GM12891 (cell line): ENCODE data around the gene GDAP2.

Source experiments
- POLR2A ChIP-seq: IDR thresholded peaks from 2 replicates; pipeline ENCODE4 v1.6.1; 2011; ENCODE audit warnings: low read depth, low read length, control low read depth
- POLR2AphosphoS5 ChIP-seq: IDR thresholded peaks from 2 replicates; pipeline ENCODE4 v1.6.1; 2011; ENCODE audit warnings: low read depth, low read length, control low read depth
- SPI1 ChIP-seq: IDR thresholded peaks from 2 replicates; pipeline ENCODE4 v1.6.1; 2011; ENCODE audit warnings: low read depth, low read length, control low read depth

DNA sequence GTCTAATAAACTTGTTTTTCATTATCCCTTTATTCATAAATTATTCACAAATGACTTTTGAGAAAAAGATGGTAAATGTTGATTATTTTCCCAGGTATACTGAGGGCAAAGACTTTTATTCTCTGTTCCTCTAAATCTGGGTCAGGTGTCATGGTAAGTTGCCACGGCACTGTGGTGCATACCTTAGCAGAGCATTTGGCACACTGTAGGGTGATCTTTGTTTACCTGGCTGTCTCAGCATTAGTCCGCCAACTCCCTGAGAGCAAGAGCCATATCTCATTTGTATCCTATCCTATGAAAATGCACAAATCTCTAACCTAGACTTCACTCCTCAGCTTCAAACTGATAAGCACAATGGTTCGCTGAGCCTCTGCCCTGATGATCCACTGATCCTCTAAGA is 24.9 kb downstream of the GDAP2 start:
- TF ChIP-seq POLR2AphosphoS5 (no peak), POLR2A (no peak), SPI1 (no peak)
